Muscle of back (tissue), 11 donors: ENCODE results near the gene ZNF474. TPM values are rescaled to one million over a fixed set of nuclear protein-coding genes. Genes with fewer than 3 reads are reported as not detected.

Experiments
- DNase-seq, 3 donors: peaks; one replicate each; pipeline versions ENCODE4 v3.0.0 to v3.0.0-alpha.2; 2013
- polyA plus RNA-seq, 10 donors: library from polyadenylated mRNA; unstranded; fragments of 120-200 nt; gene quantifications; one replicate each; pipeline ENCODE4 v1.2.1, GENCODE V29; 2013; ENCODE audit not compliant: insufficient read length in 10 of 10

Gene ZNF474
- polyA plus RNA-seq, 10 donors, result 0.98 to 4.2 (median 1.6) TPM

DNA sequence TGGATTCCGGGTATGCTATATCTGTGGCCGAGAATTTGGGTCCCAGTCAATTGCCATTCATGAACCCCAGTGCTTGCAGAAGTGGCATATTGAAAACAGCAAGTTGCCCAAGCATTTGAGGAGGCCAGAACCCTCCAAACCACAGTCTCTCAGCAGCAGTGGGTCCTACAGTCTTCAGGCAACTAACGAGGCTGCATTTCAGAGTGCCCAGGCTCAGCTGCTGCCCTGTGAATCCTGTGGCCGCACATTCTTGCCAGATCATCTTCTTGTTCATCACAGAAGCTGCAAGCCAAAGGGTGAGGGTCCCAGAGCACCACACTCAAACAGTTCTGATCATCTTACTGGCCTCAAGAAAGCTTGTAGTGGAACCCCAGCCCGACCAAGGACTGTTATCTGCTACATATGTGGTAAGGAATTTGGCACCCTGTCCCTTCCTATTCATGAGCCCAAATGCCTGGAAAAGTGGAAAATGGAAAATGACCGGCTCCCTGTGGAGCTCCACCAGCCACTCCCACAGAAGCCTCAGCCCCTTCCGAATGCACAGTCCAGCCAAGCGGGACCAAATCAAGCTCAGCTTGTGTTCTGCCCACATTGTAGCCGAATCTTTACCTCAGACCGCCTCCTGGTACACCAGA, 23.0 kb downstream of the ZNF474 start:
- no peak for DNase-seq

DNA sequence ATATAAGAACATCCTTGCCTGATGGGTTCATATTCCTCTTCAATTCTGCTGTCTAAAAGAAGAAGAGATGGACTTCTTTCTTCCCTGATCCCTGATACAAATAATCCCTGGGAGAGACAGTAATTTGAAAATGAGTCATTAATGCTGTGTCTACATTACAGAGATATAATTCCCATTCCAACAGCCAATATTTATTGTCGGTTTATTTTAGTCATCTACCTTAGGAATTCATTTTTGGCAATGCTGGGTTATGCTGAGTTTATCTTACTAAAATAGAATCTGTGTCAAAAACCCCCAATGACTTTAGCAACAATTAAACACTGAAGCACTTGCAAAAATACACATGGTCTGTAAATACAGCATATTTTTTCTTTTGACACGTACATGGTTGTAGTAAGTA, 23.9 kb downstream of the ZNF474 start:
- DNase-seq, result peak; percentile 49 to 91 (median 69)

DNA sequence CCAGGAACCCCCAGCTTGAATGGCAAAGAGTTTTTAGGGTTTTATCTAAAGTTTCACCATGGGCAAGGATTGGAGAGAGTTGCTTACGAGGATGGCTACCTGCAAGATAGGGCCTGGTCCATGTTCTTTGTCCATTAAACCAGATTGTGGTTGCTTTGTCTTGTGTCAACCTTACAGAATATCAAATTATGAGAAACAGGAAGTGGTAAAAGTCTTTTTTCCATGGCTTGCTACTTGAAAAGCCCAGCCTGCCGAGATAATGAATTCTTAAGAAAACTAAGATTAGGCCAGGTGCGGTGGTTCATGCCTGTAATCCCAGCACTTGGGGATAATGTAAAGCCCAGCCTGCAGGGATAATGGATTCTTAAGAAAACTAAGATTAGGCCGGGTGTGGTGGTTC, 24.4 kb downstream of the ZNF474 start:
- no peak for DNase-seq

DNA sequence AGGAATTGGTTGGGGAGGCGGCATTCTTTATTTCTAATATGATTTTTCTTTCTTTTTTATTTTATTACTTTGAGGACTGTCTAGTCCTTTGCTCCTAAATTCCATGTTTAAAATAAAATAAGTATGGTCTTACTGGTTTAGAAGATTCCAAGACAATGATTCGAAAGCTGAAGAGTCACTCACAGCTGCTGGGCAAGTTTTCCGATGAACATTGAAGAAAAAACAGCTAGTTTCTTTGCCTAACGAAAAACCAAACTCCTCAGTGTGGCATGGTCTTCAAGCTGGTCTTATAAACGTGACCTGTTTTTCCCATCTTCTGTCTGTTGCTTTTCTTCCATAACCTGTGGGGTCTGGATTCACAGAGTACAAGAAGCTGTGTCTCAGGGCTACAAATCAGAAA, 25.1 kb downstream of the ZNF474 start:
- DNase-seq, result no peak

- peak in 1 of 3 donors; percentile 80 for DNase-seq
Measured at GRCh38 chr5:122154910-122155309, 25.6 kb downstream of the ZNF474 start.

DNA sequence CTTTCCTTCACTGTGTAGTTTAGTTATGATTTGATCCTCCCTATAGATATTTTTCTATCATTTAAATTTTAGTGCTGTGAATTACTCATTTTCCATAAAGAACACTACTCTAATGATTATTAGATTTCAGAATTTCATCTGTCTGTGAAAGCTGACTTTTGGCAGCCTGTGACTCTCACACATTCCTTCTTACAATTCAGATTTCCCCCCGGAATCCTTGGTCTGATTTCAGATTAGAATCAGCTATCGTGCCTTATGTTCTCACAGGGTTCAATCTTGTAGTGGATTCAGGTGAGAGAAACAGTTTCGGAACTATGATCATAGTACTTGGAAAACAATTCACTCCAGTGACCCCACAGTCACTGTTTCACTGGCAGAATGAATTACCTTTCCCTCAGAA, 26.2 kb downstream of the ZNF474 start:
- DNase-seq, result peak in 1 of 3 donors; percentile 66

DNA sequence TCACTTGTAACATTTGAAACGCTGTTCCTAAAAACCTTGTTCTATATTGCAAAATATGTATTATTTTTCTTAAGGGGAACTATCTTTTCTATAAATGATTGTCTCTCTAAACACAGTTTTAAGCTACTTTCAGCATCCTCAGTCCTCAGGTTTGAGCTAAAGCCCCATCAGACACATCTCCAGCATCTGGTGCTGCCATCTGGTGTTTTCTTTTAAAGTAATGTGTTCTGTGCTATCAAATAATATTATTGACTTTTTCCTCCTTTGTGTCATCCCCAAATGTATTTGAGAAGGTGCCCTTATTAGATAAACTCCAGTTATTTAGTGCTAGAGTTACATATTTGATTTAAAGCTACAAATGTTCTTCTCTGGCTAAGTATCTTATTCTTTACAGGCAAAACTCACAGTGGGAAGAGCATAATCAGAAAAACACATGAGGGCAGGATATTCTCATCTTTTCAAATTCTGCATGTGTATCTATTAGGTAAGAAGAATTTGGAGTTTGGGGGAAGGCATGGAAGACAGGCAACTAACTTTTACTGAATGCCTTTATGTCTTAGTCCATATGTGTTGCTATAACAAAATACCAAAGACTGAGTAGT, 27.5 kb downstream of the ZNF474 start:
- DNase-seq, result peak in 1 of 3 donors; percentile 80

GRCh38 chr5:122162100-122162638, 32.8 kb downstream of the ZNF474 start:
- no peak for DNase-seq

- DNase-seq, result peak in 1 of 3 donors; percentile 93
Measured at GRCh38 chr5:122163121-122164069, 34.0 kb downstream of the ZNF474 start.

- DNase-seq, result no peak
Measured at GRCh38 chr5:122164070-122164435, 34.7 kb downstream of the ZNF474 start.

DNA sequence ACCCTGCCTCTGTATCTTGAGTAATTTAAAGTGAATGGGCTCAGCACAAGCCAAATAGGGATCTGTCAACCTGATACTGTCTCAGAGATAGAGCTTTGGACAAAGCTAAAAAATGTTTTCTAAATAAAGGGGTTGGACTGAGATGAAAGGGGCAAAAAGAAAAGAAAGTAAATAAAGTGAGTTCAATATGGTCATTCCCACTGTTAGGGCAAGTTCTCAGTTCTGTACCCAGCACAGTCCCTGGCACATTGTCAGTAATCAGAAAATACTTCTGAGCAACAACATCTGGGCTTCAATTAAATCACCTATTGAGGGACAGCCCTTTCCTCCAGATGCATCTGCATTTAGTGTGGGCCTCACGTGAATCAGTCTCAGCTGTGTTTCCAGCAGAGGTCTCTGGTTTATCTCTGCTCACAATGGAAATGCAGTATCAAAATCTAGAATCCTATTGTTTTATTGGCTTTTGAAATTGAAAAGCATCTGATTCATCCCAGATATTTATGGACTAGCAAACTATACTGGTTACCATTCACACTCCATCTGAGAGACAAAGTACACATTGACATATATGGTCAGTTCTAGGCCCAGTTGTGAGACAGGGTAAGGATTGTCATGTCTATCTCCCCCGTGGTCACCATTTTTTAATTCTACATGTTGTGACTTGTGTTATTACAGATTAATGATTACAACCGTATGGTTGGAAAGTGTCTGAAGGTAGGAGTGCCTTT, 35.6 kb downstream of the ZNF474 start:
- no peak for DNase-seq

- no peak for DNase-seq
Measured at GRCh38 chr5:122165559-122166078, 36.3 kb downstream of the ZNF474 start.

DNA sequence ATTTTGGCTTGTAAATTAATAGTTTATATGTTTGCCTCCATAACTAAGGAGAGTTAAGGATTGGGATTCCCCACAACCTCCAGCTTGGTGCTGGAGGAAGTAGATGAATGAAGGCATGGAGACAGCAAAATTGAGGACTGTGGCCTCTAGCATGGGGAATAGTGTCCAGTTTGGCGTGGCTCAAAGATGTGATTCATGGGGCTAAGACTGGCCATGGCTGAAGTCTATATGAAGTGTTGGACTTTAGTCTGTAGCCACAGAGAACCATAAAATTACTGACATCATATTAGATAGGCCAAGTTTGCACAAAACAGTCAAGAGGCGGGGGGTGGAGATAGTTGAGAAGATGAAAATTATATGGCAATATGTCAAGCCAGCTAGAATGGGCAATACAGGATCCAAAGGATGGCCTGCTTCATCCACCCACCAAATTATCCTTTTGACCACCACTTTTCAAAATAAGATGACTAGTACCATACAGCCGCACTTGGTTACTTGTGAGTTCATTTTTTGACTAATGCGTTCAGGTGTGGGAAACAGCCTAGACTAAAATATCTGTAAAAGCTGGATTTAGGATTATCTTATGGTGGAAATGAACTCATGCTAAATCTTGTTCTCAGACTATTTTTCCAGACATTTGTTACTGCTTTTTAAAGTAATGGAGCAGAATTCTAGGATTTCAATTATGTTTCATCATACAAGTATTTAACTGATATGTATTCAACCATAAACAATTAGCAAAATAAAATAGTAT, 40.2 kb downstream of the ZNF474 start:
- DNase-seq, result no peak

- no peak for DNase-seq
Measured at GRCh38 chr5:122170620-122171019, 41.3 kb downstream of the ZNF474 start.

DNA sequence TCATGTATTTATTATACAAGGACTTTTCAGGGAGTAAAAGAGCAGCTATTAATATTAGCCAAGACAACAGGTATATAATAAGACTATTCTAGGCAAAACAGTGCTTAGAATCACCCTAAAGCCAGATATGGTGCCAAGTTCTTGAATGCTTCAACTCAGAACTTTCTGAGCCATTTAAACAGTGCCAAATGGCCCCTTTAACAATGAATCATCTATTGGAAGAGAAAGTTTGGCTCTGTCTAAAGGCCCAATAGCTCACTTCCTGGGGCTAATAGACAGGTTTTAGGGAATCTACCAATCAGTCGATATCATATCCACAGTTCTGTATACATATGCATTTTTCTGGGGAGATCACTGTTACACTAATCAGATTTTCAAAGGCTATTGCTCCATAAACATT, 42.9 kb downstream of the ZNF474 start:
- DNase-seq, result peak in 1 of 3 donors; percentile 53

GRCh38 chr5:122173474-122174415, 44.4 kb downstream of the ZNF474 start:
- DNase-seq, result peak in 1 of 3 donors; percentile 79

GRCh38 chr5:122175091-122175490, 45.7 kb downstream of the ZNF474 start:
- DNase-seq, result no peak

DNA sequence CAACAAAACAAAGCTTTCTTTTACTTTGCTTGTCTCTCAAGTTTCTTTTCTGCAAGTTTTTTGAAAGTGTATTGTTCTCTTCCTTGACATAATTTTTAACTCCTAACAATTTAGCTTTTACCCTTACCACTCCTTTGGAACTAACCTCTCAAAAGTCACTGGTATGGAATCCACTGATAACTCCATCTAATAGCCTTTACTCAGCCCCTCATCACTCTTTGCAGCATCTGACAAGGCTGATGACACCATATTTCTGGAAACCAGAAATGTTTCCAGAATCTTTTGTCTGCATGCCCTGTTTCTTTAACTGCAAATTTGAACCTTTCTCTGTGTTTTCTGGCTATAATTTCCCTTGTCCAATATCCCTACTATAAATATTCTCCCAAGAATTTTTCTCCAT, 46.5 kb downstream of the ZNF474 start:
- DNase-seq, result no peak

DNA sequence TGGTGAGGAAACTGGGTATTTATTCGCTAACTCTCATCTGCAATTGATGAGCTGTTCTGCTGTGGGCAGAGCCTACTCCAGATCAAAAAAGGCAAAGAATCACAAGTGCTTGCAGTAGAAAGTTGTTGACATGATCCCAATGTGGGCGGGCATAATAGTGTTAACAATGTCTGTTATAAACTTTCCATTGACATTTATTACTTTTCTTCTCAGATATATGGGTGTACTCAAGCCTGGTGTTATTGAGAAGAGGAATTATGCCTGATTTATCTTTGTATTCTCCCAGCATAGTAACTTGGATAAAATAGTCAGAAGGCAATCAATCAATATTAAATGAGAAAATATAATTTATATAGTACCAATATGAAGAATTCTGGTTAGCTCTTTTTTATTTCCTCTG, 47.8 kb downstream of the ZNF474 start:
- no peak for DNase-seq
